Common myeloid progenitor, CD34-positive (primary cell): ENCODE measurements around the gene TCEAL3.

ENCODE experiments used
- CTCF ChIA-PET: fragments of 350-600 bp; sonication (Branson Sonifier 250); formaldehyde crosslinking; loops from one replicate; lab custom pipeline; 2021; ENCODE audit warnings: antibody characterized with exemption; lab: Charles Lee
- POLR2A ChIA-PET: fragments of 350-600 bp; sonication (Branson Sonifier 250); formaldehyde crosslinking; loops from one replicate; lab custom pipeline; 2021; ENCODE audit warnings: antibody characterized with exemption; lab: Charles Lee
- DNase-seq, 3 donors: peaks; one replicate each; pipeline versions ENCODE4 v3.0.0 to v3.0.0-alpha.2; 2013
- H3K27ac ChIP-seq, 2 experiments: 1 replicate in 1 of 2; 2 replicates in 1 of 2; pipeline ENCODE4 v1.7.0; 2013; ENCODE audit warnings: inconsistent platforms in 2 of 2, low read length in 2 of 2, mild to moderate bottlenecking in 2 of 2, low read depth in 1 of 2, moderate library complexity in 1 of 2; ENCODE audit not compliant: severe bottlenecking in 2 of 2, insufficient read depth in 1 of 2, poor library complexity in 1 of 2
- H3K27me3 ChIP-seq, 5 experiments: replicated peaks in 2 of 5; 1 replicate in 3 of 5; 2 replicates in 2 of 5; pipeline versions ENCODE4 v1.6.1 to v1.7.0; 2013; ENCODE audit warnings: low read length in 4 of 5, mild to moderate bottlenecking in 2 of 5, moderate library complexity in 2 of 5, inconsistent platforms in 1 of 5; ENCODE audit not compliant: insufficient read depth in 5 of 5, control insufficient read depth in 4 of 5
- H3K36me3 ChIP-seq, 4 experiments: 1 replicate in 2 of 4; 2 replicates in 2 of 4; pipeline versions ENCODE4 v1.6.1 to v1.7.0; 2013; ENCODE audit warnings: low read length in 3 of 4, control low read depth in 1 of 4, mild to moderate bottlenecking in 1 of 4; ENCODE audit not compliant: control insufficient read depth in 4 of 4, insufficient read depth in 4 of 4
- H3K4me1 ChIP-seq, 4 experiments: 1 replicate in 3 of 4; 2 replicates in 1 of 4; pipeline versions ENCODE4 v1.6.1 to v1.7.1; 2013; ENCODE audit warnings: low read length in 3 of 4, mild to moderate bottlenecking in 3 of 4, control low read depth in 1 of 4, inconsistent platforms in 1 of 4, moderate library complexity in 1 of 4; ENCODE audit not compliant: control insufficient read depth in 4 of 4, insufficient read depth in 4 of 4; ENCODE audit errors: control extremely low read depth in 1 of 4
- H3K4me3 ChIP-seq, 7 experiments: 1 replicate in 4 of 7; 2 replicates in 3 of 7; pipeline versions ENCODE4 v1.5.1 to v1.7.0; 2013; ENCODE audit warnings: mild to moderate bottlenecking in 7 of 7, low read length in 6 of 7, moderate library complexity in 6 of 7, inconsistent platforms in 2 of 7, low read depth in 2 of 7, control low read depth in 1 of 7; ENCODE audit not compliant: insufficient read depth in 4 of 7, control insufficient read depth in 1 of 7; ENCODE audit errors: extremely low read depth in 1 of 7
- H3K9me3 ChIP-seq, 5 experiments: 1 replicate in 4 of 5; 2 replicates in 1 of 5; pipeline versions ENCODE4 v1.6.1 to v1.7.1; 2013; ENCODE audit warnings: low read length in 4 of 5, mild to moderate bottlenecking in 2 of 5, inconsistent platforms in 1 of 5, low read depth in 1 of 5, moderate library complexity in 1 of 5; ENCODE audit not compliant: control insufficient read depth in 4 of 5, insufficient read depth in 2 of 5; ENCODE audit errors: control extremely low read depth in 1 of 5
- WGBS: methylation state at CpG from one replicate; pipeline ENCODE4 v1.1.5; 2013; ENCODE audit not compliant: insufficient coverage; 5-methylcytosine and 5-hydroxymethylcytosine counted together

The TCEAL3 gene

DNA sequence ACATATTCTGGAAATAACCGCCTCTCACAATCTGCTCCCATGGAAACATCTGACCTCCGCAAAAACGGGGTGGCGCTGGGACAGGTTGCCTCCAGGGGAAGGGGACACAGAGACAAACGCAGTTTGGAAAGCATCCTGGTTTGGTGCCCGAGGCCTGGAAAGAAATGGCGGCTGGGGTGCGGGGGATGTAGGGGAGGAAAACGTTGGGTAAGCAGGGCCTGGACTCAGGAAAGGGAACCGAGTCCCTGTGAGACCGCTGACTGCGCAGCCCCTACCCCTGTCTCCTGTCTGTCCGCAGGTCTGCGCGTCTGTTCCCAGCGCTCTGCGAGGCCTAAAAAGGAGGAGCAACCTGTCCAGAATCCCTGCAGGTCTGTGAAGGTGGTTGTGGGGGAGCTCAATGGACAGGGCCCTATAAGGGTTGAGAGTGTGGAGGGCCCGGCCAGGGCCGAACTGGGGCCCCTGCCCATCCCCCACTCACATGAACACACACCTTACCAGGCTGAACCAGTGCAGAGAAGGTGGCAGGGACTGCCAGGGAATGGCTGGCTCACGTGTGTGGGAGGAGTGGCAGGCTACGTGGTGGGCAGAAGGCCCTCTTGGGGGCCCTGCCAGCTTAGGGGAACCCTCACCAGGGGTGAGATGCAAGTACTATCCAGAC is 672 bp downstream of the TCEAL3 start:
- Histone ChIP-seq H3K4me3 (peak overlapping the region; percentile 49 to 86 (median 73)), H3K9me3 (no peaks in the 10 kb centered on the region), H3K4me1 (peaks cover 0 to 9% (median 3%) of the 10 kb centered on the region in 4 experiments), H3K27ac (peak overlapping the region; percentile 42 to 70), H3K27me3 (peaks cover 0 to 15% (median 0%) of the 10 kb centered on the region in 5 experiments), H3K36me3 (peaks cover 0 to 1% (median 0%) of the 10 kb centered on the region in 4 experiments)
- ChIA-PET CTCF (no interaction called here), POLR2A (no interaction called here)
- WGBS = 23% methylated on average over 17 of the region's 21 CpGs
- DNase-seq = no peak

DNA sequence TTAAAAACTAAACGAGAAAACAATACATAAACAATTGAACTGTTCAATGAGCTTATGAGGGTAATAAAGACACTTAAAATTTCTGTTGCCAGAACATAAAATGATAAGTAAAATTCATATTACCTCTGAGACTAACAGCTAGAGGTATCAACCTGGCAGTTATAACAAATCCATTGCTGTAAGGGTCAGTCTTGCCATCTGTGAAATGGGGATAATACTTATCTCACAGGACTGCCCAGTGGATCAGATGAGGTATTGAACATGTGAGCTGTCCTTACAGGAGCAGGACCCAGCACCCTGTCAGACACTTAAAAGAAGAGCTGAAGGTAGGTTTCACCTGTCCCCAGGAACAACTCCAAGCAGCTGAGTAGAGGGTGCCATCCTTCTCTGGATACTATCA is 2.5 kb downstream of the TCEAL3 start:
- no peak overlapping the region for H3K4me3 ChIP-seq
- no peak for DNase-seq
- peaks cover 0 to 1% (median 0%) of the 10 kb centered on the region in 4 experiments for H3K36me3 ChIP-seq
- ChIA-PET POLR2A (no interaction called here), CTCF (interaction anchor here (1.1 to 1.4 kb wide), 2 partner anchors 13 to 22 kb away, joined by 3 read pairs; no protein-coding TSS in a partner anchor)
- peaks cover 0 to 9% (median 3%) of the 10 kb centered on the region in 4 experiments for H3K4me1 ChIP-seq
- H3K27me3 ChIP-seq = peaks cover 0 to 15% (median 0%) of the 10 kb centered on the region in 5 experiments
- no CpG with 5 or more reads among the region's 1 CpG for WGBS
- no peak overlapping the region for H3K27ac ChIP-seq
- H3K9me3 ChIP-seq = no peaks in the 10 kb centered on the region

DNA sequence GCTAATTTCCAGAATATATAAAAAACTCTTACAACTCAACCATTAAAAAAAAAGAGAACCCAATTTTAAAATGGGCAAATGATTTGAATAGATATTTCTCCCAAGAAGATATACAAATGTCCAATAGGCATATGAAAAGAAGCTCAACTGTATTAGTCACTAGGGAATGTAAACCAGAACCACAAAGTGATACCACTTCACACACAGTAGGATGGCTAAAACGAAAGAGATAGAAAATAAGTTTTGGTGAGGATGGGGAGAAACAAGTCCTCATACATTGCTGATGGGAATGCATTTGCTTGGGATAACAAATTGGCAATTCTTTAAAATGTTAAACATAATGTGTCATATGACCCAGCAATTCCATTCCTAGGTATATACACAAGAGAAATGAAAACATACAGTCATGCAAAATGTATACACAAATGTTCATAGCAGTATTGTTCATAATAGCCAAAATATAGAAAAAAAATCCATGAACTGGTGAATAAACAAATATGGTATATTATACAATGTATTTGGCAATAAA is 5.7 kb downstream of the TCEAL3 start:
- Histone ChIP-seq H3K9me3 (no peaks in the 10 kb centered on the region), H3K27me3 (peaks cover 0 to 5% (median 0%) of the 10 kb centered on the region in 5 experiments), H3K4me1 (peaks cover 0 to 5% (median 2%) of the 10 kb centered on the region in 4 experiments), H3K36me3 (peaks cover 0 to 1% (median 0%) of the 10 kb centered on the region in 4 experiments), H3K4me3 (no peak overlapping the region), H3K27ac (no peak overlapping the region)
- ChIA-PET POLR2A (no interaction called here), CTCF (no interaction called here)
- DNase-seq = no peak
- WGBS = no CpG with 5 or more reads among the region's 1 CpG

DNA sequence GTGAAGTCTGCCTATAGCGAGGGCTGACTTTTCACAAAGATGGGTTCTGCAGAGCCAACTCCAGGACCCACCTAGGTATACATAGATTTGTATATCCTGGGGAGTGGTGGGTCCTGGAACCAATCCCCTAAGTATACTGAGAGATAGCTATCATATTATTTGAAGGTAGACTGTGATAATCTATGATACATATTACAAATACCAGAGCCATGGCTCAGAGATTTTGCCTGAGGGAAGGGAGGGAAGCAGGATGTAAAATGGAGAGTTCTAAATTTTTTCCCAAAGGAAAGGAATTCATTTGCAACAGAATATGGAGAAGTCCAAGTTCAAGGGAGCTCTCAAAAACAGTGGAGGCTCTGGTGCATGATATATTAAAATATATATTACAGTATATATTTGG is 7.2 kb downstream of the TCEAL3 start:
- H3K27ac ChIP-seq = no peak overlapping the region
- DNase-seq = no peak
- ChIA-PET CTCF (interaction anchor here (2.5 kb wide), 1 partner anchor 15 kb away, joined by 12 read pairs; no protein-coding TSS in a partner anchor), POLR2A (no interaction called here)
- peaks cover 0 to 1% (median 0%) of the 10 kb centered on the region in 4 experiments for H3K36me3 ChIP-seq
- no peaks in the 10 kb centered on the region for H3K27me3 ChIP-seq
- H3K4me1 ChIP-seq = no peaks in the 10 kb centered on the region
- 60% methylated on average over 1 of the region's 1 CpG for WGBS
- no peaks in the 10 kb centered on the region for H3K9me3 ChIP-seq
- no peak overlapping the region for H3K4me3 ChIP-seq

DNA sequence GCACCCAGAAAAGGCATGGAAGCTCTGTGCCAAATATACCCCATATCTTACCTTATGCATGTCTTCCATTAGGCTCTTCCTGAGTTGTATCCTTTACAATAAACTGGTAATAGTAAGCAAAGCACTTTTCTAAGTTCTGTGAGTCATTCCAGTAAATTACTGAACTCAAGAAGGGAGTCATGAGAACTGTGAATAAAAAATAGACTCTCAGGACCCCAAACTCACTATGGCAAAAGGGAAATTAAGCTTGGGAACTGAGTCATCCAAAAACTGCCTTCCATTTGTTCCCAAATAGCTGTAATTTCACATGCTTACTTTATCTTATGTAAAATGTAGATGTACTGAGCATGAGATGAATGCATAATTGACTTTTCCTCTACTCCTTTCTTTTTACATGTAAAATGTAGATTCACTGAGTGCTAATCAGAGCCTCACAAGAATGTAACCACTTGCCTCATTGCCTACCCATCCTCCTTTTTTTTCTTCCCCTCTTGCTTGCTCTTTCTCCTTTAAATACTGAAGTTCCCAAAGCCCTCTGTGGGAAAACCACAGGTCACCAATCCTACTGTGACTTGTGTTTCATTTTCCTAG is 8.1 kb downstream of the TCEAL3 start:
- no peaks in the 10 kb centered on the region for H3K9me3 ChIP-seq
- H3K36me3 ChIP-seq = no peaks in the 10 kb centered on the region
- H3K4me3 ChIP-seq = no peak overlapping the region
- CTCF ChIA-PET = interaction anchor here (2.5 kb wide), 1 partner anchor 14 kb away, joined by 12 read pairs; no protein-coding TSS in a partner anchor
- POLR2A ChIA-PET = no interaction called here
- H3K27me3 ChIP-seq = no peaks in the 10 kb centered on the region
- H3K27ac ChIP-seq = no peak overlapping the region
- H3K4me1 ChIP-seq = no peaks in the 10 kb centered on the region
- DNase-seq = no peak

DNA sequence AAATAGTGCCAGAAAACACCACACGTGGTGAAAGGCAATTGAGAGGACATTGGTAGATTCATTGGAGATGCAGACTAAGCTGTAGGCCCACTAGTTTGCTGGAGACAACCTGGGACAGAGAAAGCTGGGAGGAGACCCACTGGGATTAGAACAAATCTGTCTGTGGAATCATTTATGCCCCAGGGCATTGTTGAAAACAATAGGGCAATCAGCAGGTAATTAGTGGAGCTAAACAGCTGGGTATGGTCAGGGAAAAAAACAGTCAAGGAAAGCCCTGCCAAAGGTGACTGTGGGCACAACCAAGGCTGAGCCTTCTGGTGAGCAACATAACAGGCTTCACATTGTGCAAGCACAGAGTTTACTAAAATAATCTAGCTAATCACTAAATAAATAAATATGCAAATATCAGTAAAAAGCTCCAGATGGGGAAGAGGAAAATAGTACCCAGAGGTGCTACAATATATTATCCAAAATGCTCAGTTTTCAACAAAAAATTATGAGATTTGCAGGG is 9.0 kb downstream of the TCEAL3 start:
- 80% methylated on average over 1 of the region's 1 CpG for WGBS
- POLR2A ChIA-PET = no interaction called here

DNA sequence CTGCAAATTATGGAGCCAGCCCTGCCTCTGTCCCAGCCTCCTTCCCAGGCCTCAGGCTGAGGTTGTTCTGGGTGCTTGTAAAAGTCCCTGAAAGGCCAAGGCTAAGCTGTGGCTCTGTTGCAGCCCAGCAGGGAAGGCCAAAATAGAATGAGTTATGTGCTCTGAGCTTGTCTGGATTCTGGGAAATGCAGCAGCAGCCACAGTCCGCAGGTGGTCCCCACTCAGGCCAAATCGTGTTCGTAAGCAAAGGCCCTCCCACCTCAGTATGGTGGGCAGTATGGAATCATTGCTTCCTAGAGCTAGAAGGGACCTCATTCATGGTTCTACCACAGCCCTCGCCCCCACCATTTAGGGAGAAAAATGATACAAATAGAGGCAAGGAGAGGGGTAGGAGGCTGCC is 16.3 kb downstream of the TCEAL3 start:
- no peak overlapping the region for H3K27ac ChIP-seq
- H3K36me3 ChIP-seq = no peaks in the 10 kb centered on the region
- 46% methylated on average over 2 of the region's 4 CpGs for WGBS
- H3K4me1 ChIP-seq = peaks cover 0 to 17% (median 4%) of the 10 kb centered on the region in 4 experiments
- H3K9me3 ChIP-seq = no peaks in the 10 kb centered on the region
- peak overlapping the region in 1 of 7 experiments; percentile 59 for H3K4me3 ChIP-seq
- ChIA-PET CTCF (no interaction called here), POLR2A (no interaction called here)
- no peak for DNase-seq
- peaks cover 0 to 4% (median 0%) of the 10 kb centered on the region in 5 experiments for H3K27me3 ChIP-seq

More for the DNA sequence above, 9.0 kb downstream of the TCEAL3 start:
- CTCF ChIA-PET = interaction anchor here (1.0 to 2.5 kb wide), 3 partner anchors 13 to 50 kb away, joined by 3 to 12 read pairs (median 3); no protein-coding TSS in a partner anchor
- Histone ChIP-seq H3K27ac (no peak overlapping the region), H3K4me3 (no peak overlapping the region), H3K36me3 (no peaks in the 10 kb centered on the region), H3K9me3 (no peaks in the 10 kb centered on the region), H3K27me3 (no peaks in the 10 kb centered on the region), H3K4me1 (no peaks in the 10 kb centered on the region)
- DNase-seq = no peak
